MCF 10A (cell line): ENCODE results near the gene PNMT. TPM values are rescaled to one million over a fixed set of nuclear protein-coding genes. Genes with fewer than 3 reads are reported as not detected.

Experiments used
- BruUV-seq: library from RNA; stranded (reverse); fragments of 400-500 nt; replicated peaks from 2 replicates; lab custom pipeline; 2021; lab: Mats Ljungman, UMichigan
- CTCF ChIA-PET: fragments of 300-600 bp; sonication (Branson Sonifier 250); formaldehyde crosslinking; extraction: SDS; loops from one replicate; lab custom pipeline; 2021; ENCODE audit warnings: antibody characterized with exemption, inconsistent platforms; lab: Yijun Ruan, JAX
- POLR2A ChIA-PET: fragments of 300-600, 350-650 bp; sonication (Branson Sonifier 250); formaldehyde crosslinking; extraction: SDS; loops from one replicate; lab custom pipeline; 2020; ENCODE audit warnings: antibody characterized with exemption, inconsistent platforms; lab: Yijun Ruan, JAX
- DNase-seq: peaks from one replicate; pipeline ENCODE4 v3.0.0-alpha.2; 2018; ENCODE audit not compliant: unreplicated experiment
- H3K27ac Mint-ChIP-seq: one replicate; pipeline ENCODE4 v1.8.0; 2022; ENCODE audit warnings: mild to moderate bottlenecking, low read depth, mixed read lengths; ENCODE audit not compliant: unreplicated experiment
- H3K27me3 Mint-ChIP-seq: one replicate; pipeline ENCODE4 v1.8.0; 2022; ENCODE audit warnings: mixed read lengths; ENCODE audit not compliant: insufficient read depth, unreplicated experiment
- H3K36me3 Mint-ChIP-seq: one replicate; pipeline ENCODE4 v1.8.0; 2022; ENCODE audit warnings: mild to moderate bottlenecking, moderate library complexity, mixed read lengths; ENCODE audit not compliant: insufficient read depth, unreplicated experiment
- H3K4me1 Mint-ChIP-seq: one replicate; pipeline ENCODE4 v1.8.0; 2022; ENCODE audit warnings: mixed read lengths; ENCODE audit not compliant: insufficient read depth, unreplicated experiment
- H3K4me3 Mint-ChIP-seq: one replicate; pipeline ENCODE4 v1.8.0; 2022; ENCODE audit warnings: mild to moderate bottlenecking, moderate library complexity, mixed read lengths; ENCODE audit not compliant: unreplicated experiment
- H3K9me3 Mint-ChIP-seq: one replicate; pipeline ENCODE4 v1.8.0; 2022; ENCODE audit warnings: mixed read lengths; ENCODE audit not compliant: unreplicated experiment
- intact Hi-C: fragments of 100-400 bp; cut with micrococcal nuclease; formaldehyde crosslinking; loops from 2 replicates; pipeline ENCODE4 v1.14.1; 2022
- total RNA-seq: library from RNA; stranded (reverse); gene quantifications from 2 replicates; pipeline ENCODE4 v1.2.3, GENCODE V29; 2022
- TF ChIP-seq, protein P1 (sequence below): fragments of 200-600 bp; IDR thresholded peaks from one replicate; pipeline ENCODE4 v1.8.0; 2022; ENCODE audit warnings: antibody characterized with exemption, mild to moderate bottlenecking; ENCODE audit not compliant: unreplicated experiment

The PNMT gene
- total RNA-seq, 1 experiment from 2014 or later = not detected

DNA sequence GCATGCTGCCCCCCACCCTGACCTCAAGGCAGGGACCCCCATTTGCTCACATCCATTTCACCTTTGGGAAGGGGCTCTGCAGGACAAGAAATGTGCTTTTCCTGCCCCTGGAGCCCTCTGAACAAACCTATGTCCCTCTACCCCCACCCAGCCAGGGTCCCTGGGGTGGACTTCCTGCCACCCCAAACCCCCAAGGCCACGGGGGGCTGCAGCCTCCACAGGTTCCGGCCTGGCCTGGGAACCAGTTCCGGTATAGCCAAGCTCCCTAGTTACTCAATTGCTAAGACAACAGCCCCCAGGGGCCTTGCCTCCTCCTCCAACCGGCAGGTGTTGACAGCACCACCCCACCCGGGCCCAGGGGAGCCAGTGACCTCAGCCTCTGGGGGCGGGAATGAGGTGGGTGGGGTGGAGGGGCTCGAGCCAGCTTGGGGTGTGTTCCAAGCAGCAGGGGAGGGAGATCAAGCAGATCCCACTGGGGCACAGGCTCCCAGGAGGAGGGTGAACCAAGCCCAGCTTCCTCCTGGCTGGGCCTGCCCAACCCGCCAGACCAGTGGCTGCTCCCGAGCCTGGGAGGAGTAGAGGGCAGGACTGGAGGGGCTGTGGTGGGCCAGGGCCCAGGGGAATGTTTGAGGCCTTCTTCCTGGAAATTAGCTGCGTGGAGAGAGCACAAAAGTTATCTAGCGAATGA, 6.6 kb downstream of the PNMT start:
- peaks cover 4% of the 10 kb centered on the region for H3K4me1 Mint-ChIP-seq
- H3K9me3 Mint-ChIP-seq = no peaks in the 10 kb centered on the region
- H3K27ac Mint-ChIP-seq = no peak overlapping the region
- no peak for DNase-seq
- TF ChIP-seq, protein P1, sequence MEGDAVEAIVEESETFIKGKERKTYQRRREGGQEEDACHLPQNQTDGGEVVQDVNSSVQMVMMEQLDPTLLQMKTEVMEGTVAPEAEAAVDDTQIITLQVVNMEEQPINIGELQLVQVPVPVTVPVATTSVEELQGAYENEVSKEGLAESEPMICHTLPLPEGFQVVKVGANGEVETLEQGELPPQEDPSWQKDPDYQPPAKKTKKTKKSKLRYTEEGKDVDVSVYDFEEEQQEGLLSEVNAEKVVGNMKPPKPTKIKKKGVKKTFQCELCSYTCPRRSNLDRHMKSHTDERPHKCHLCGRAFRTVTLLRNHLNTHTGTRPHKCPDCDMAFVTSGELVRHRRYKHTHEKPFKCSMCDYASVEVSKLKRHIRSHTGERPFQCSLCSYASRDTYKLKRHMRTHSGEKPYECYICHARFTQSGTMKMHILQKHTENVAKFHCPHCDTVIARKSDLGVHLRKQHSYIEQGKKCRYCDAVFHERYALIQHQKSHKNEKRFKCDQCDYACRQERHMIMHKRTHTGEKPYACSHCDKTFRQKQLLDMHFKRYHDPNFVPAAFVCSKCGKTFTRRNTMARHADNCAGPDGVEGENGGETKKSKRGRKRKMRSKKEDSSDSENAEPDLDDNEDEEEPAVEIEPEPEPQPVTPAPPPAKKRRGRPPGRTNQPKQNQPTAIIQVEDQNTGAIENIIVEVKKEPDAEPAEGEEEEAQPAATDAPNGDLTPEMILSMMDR = no peak
- ChIA-PET POLR2A (no interaction called here), CTCF (interaction anchor here (0.7 to 1.6 kb wide), 3 partner anchors 20 to 42 kb away, joined by 3 to 5 read pairs (median 4); no protein-coding TSS in a partner anchor)
- intact Hi-C loops = no loop called here
- no peak overlapping the region for H3K4me3 Mint-ChIP-seq
- peaks cover 11% of the 10 kb centered on the region for H3K27me3 Mint-ChIP-seq
- no TSS peak for BruUV-seq
- peaks cover 7% of the 10 kb centered on the region for H3K36me3 Mint-ChIP-seq

DNA sequence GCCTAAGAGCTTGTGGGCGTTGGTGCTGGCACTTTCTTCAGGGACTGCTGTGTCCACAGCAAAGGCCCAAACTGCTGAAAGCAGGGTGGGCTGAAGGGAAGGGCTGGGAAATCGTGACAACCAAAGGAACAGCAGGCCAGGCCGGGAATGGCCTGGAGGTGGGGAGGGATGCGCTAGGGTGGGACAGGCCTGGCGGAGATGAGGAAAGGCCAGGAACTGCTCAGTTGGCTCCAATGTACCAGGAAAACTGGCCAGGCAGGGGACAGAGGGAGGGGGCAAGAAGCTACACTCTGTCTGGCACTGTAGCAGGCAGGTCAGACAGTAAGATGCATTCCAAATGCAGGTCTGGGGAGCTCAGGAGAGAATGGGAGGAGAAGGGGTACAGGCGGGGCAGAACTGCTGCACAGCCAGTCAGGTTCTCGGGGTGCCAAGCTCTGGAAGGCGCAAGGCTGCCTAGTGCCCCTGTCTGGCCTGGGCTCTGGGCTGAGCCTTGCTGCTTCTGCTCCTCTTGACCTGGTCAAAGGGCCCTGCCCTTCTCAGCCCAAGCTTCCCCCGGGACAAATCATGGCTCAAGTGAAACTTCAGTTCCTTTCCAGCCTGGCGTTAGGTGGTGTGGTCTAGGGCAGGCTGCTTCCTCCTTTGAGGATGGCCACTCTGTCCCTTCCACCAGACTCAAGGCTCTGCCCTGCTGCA, 7.3 kb downstream of the PNMT start:
- Mint-ChIP-seq H3K27ac (no peak overlapping the region), H3K27me3 (peaks cover 6% of the 10 kb centered on the region), H3K9me3 (no peaks in the 10 kb centered on the region), H3K4me1 (peaks cover 4% of the 10 kb centered on the region), H3K36me3 (peaks cover 4% of the 10 kb centered on the region), H3K4me3 (no peak overlapping the region)
- intact Hi-C loops = no loop called here
- ChIA-PET POLR2A (no interaction called here), CTCF (interaction anchor here (1.0 to 1.6 kb wide), 2 partner anchors 21 to 42 kb away, joined by 4 to 5 read pairs; no protein-coding TSS in a partner anchor)
- DNase-seq = no peak
- TF ChIP-seq, protein P1 = no peak
- BruUV-seq = no TSS peak

DNA sequence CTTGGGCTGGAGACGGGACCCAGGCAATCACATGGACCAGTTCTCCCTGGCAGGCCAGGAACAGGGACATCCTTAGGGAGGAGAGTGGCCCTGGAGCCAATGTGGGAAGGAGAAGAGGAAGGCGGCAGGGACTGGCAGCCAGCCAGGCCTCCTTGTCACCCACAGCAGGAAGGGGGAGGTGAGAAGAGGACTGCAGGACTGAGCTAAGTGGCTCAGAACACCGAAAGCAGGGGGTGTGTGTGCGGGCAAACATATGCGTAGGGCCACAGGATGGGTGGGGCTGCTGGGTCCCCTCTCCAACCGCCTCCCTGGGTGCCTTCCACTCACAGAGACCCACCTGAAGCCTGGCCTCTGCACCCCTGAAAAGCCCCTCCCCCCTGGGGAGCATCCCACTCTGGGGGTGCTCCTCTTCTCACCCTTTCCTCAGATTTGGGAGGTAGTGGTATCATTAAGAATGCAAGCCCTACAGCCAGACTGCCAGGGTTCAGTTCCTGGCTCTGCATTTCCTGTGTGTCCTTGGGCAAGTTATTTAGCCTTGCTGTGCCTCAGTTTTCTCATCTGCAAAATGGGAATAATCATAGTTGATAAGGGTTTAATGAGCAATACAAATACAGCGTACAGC, 8.1 kb downstream of the PNMT start:
- POLR2A ChIA-PET = no interaction called here
- CTCF ChIA-PET = interaction anchor here (1.6 kb wide), 1 partner anchor 22 kb away, joined by 5 read pairs; no protein-coding TSS in a partner anchor
- Mint-ChIP-seq H3K27ac (no peak overlapping the region), H3K4me1 (peaks cover 4% of the 10 kb centered on the region), H3K9me3 (no peaks in the 10 kb centered on the region), H3K4me3 (no peak overlapping the region), H3K36me3 (no peaks in the 10 kb centered on the region), H3K27me3 (no peaks in the 10 kb centered on the region)
- TF ChIP-seq, protein P1 = no peak
- intact Hi-C loops = no loop called here
- BruUV-seq = no TSS peak
- no peak for DNase-seq

DNA sequence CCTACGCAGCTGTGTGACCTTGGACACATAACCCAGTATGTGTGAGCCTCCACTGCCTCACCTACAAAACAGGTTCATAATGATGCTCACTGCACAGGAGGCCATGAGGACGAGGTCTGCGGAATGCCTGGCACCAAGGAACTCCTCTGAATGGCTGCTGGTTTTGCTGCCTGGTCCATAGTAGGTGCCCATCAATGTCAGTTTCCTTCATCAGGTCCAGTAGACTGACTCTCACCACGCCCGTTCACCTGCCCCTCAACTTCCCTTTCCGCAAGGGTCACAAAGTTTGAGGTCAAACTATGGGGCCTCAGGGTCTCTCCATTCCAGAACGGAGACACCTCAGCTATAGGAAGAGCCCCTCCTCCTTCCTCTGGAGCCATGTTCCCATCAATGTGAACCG, 8.8 kb downstream of the PNMT start:
- Mint-ChIP-seq H3K36me3 (no peaks in the 10 kb centered on the region), H3K9me3 (no peaks in the 10 kb centered on the region), H3K27me3 (no peaks in the 10 kb centered on the region), H3K4me3 (no peak overlapping the region), H3K4me1 (peaks cover 4% of the 10 kb centered on the region), H3K27ac (no peak overlapping the region)
- BruUV-seq = no TSS peak
- CTCF ChIA-PET = interaction anchor here (0.9 to 1.0 kb wide), 2 partner anchors 13 to 22 kb away, joined by 3 read pairs; no protein-coding TSS in a partner anchor
- TF ChIP-seq, protein P1 = no peak
- POLR2A ChIA-PET = no interaction called here
- intact Hi-C loops = no loop called here
- DNase-seq = no peak
